ENCODE measurements around the gene VNN1. TPM values are rescaled to one million over a fixed set of nuclear protein-coding genes. Genes with fewer than 3 reads are reported as not detected.
A peak's percentile ranks its signal among the peaks of the same experiment; 100 is the strongest.

Gene VNN1, protein sequence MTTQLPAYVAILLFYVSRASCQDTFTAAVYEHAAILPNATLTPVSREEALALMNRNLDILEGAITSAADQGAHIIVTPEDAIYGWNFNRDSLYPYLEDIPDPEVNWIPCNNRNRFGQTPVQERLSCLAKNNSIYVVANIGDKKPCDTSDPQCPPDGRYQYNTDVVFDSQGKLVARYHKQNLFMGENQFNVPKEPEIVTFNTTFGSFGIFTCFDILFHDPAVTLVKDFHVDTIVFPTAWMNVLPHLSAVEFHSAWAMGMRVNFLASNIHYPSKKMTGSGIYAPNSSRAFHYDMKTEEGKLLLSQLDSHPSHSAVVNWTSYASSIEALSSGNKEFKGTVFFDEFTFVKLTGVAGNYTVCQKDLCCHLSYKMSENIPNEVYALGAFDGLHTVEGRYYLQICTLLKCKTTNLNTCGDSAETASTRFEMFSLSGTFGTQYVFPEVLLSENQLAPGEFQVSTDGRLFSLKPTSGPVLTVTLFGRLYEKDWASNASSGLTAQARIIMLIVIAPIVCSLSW
- 0.20 TPM in 1 of 2 replicates, not detected in the other for total RNA-seq (2014; rRNA removed; shearing (Covaris generic))

DNA sequence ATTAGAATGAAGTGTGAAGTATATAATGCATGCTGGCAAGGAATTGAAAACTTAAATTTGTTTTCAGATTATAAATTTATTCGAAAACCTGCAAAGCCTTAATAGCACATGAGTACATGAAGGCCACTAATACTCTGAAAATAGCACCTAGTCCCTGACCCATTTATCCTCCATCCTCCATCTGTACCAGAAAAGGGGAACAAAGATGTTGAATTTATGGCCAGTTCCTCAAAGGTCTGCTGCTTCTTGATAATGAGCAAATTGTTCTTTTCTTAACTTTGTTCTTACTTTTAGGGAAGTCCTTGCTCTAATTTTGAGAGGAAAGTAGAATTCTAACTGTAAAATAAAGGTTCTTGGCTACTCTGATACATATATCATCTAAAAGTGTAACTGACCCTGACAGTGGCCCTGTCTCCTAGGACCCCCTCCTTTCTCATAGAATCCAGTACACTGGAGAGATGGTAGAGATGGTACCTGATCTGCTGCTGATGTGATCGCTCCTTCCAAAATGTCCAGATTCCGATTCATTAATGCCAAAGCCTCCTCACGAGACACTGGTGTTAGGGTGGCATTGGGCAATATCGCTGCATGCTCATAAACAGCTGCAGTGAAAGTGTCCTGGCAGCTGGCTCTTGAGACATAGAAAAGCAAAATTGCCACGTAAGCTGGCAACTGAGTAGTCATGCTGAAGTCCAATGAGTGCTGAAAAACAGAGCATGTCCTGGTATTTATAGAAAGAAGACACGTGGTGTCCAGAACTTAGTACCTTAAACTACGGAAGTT lies at the start of gene VNN1:
VNN1 (minus strand) TSS at position 704 of the 783 bp plus-strand sequence; CDS start at position 684, 20 bp downstream.
- no peak for DNase-seq (ENCODE audit: low read depth)

DNA sequence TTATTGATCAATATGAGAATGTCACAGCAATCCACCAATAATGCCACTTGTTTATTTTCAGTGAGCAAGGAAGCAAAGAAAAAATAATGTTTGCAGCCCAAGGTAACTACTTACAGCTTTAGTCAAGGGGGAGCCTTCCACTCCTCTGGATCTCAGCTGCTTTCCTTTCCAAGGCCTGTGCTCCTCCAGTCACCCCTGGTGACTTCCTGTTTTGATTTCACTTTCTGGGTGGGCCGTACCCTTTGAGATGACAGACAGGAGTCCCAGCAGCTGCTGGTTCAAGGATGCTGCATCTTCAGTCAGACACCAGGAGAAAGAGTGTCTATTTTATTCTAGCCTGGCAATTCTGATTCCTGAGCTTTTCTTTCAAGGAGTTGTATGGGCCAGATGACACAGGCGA lies 49.4 kb upstream of the VNN1 start:
- peak; percentile 25 for DNase-seq (ENCODE audit: low read depth)

DNA sequence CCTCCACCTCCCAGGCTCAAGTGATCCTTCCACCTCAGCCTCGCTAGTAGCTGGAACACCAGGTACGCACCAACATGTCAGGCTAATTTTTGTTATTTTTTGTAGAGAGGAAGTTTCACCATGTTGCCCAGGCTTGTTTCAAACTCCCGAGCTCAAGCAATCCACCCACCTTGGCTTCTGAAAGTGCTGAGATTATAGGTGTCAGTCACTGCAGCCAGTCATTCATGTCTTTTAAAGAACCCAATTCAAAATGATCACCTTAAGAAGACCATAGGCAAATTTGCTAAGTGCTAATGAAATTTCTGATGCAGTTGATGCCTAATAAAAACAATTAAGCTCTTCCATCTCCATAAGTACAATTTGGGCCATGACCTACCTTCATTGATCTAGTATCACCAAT lies 46.4 kb upstream of the VNN1 start:
- no peak for DNase-seq (ENCODE audit: low read depth)

DNA sequence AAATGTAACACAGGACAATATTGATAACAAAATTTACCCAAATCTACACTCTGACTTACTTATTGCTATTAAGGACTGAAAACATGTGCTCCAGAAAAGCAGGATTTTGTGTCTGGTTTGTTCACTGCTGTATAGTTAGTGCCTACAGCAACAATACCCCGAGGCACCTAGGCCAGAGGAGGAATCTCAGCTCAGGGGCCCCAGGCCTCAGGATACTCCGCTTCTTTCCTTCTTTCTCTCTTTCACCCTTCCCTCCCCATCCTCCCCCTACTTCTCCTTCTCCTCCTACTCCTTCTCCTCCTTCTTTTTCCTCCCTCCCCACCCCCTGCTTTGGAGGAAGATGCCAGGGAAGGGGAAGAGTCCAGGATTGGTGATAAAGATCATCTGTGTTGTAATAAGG lies 44.8 kb upstream of the VNN1 start:
- DNase-seq (ENCODE audit: low read depth) = no peak

DNA sequence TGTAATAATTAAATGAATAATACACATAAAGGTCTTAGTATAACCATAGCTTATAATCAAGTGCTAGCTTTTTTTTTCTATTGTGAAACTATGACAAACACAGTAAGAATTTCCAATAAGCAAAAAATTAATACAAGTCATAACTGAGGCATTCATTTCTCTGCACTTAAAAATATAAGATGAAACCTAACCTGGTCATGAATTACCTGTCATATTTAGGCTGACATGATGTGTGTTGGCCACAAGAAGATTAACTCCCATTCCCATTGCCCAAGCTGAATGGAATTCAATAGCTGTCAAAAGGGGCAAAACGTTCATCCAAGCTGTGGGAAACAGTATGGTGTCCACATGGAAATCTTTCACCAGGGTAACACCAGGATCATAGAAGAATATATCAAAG lies 38.4 kb upstream of the VNN1 start:
- no peak for DNase-seq (ENCODE audit: low read depth)

DNA sequence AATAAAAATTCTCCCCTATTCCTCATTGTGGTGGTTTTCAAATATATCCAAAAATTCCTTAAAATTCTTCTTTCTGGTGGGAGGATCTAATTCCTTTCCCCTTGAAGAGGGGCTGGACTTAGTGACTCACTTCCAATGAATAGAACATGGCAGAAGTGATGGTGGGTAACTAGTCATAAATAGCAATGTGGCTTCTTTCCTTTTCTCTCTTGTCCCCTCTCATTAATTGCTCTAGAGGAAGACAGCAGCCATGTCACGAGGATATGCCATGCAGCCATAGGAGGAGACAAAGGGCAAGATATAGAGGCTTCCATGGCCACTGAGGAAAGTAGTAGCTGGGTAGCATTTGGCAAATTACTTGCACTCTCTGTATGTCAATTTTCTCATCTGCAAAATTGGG lies 38.0 kb upstream of the VNN1 start:
- DNase-seq (ENCODE audit: low read depth) = no peak

DNA sequence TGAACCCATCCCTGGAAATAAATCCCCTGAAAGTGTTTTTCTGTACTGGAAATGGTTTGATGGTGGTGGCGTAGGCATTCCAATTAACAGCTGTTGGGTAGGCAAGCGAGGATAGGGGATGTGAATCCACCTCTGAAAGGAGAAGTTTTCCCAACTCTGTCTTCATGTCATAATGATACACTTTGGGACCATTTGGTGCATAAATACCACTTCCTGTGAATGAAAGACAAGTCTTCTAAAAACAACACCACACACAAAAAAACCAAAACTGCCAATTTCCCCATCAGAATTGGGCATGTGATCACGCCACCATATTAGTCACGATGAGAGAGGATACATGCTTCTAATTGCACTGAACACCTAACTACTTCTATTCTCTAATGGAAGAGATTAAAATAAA lies 37.5 kb upstream of the VNN1 start:
- DNase-seq (ENCODE audit: low read depth) = no peak

DNA sequence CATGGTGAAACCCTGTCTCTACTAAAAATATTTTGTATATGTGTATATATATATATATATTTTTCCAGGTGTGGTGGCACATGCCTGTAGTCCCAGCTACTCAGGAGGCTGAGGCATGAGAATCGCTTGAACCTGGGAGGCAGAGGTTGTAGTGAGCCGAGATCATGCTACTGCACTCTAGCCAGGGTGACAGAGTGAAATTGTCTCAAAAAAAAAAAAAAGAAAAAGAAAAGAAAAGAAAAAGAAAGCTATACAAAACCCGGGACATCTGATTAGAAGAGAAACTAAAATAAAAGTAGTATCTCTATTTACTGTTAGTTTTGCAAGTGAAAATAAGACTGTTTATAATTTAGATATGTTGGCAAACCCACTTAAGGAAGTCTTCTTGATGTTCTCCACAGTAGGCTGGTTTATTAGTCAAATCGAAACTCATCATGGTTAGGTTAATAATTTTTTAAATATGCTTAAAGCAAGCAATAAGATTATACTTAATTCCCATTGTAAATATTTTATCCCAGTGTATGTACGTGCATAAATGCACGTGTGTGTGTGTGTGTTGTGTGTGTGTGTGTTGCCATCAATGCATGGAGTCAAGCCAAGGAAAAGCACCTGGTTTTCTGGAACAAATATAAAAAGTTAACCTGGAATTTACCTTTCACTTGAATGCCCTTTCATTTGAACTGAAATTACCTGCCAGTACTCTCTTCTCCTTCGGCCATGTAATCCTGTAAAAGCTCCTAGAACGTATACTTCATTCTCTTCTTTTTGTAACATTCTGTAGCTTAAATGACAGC lies 36.8 kb upstream of the VNN1 start:
- no peak for DNase-seq (ENCODE audit: low read depth)

DNA sequence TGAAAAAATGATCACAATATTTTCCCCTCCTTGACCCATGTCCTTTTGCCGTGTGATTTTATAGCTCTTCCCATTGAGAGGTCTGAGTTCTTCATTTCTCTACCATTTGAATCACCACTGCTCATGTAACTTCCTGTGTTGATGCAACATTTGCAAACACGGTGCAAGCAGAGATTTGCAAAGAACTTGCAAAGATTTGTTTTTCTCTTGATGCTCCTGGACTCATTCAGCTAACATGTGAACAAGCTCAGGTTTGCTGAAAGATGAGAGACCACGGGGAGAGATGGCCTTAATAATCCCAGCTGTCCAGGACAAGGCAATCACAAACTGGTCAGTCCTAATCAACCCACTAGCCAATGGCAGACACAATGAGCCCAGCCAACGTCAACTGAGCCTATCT lies 35.3 kb upstream of the VNN1 start:
- no peak for DNase-seq (ENCODE audit: low read depth)

DNA sequence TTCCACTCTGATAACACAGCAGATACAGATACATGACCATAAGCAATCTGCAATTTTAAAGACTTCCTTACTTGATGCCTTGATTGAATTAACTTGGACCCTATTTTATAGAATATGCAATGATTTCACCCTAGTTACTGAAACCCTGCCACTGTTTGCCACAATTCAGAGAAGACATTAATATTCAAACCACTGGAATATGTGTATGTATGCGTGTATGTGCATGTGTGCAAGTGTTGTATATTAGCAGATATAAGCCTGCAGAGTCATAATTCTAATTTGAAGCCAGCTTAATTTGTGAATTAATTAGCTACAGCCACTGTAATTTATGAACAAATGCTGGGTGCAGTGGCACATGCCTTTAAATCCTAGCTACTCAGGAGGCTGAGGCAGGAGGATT lies 34.6 kb upstream of the VNN1 start:
- DNase-seq (ENCODE audit: low read depth) = no peak

DNA sequence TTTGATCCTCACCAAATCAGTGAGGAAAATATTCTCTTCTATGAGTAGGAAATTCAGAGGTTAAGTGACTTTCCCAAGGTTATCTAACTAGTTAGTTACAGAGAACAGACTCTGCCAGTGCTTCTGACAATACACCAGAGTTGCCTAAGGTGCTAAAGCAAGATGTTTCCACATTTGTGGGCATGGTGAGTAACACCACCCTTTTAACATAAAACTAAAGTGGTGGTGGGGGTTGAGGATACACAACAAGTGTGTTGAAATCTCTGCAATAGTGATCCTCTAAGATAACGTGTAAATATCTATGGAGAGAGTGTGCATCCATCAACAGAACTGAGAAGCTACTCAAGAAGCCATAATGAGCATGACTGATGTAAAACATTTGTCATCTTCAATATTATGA lies 32.2 kb upstream of the VNN1 start:
- DNase-seq (ENCODE audit: low read depth) = no peak

DNA sequence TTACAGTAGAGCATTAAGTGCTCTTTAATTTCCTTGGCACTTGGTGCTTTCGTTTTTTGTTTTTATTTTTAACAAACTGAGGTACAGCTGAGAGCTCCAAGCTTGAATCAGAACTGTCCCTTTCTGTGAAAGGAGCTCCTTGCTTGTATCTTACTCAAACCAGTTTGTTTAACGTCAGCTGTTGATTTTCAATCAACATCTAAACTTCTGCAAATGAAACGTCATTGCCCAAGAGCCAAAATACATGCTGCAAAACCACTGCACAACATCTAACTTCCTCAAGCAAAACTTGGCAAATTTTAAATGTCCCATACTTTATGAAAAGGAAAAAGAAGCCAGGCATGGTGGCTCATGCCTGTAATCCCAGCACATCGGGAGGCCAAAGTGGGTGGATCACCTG lies 28.6 kb upstream of the VNN1 start:
- DNase-seq (ENCODE audit: low read depth) = no peak

DNA sequence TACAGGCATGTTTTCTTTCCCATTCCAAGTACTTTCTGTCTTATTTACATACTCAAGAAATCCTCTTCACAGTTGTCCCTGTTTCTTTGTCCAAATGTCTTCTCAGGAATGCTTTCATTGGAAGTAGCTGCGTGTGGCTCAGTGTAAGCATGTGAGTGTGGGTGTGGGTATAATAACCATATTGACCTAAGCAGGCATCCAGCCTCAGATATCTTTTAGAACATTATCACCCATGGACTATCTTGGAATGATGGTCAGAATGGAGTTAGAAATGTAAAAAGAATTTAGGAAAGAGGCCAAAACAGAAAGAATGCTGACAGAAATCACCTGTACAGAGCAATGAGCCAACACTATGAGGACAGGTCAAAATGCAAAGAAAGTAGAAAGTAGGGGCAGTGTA lies 27.4 kb upstream of the VNN1 start:
- no peak for DNase-seq (ENCODE audit: low read depth)

DNA sequence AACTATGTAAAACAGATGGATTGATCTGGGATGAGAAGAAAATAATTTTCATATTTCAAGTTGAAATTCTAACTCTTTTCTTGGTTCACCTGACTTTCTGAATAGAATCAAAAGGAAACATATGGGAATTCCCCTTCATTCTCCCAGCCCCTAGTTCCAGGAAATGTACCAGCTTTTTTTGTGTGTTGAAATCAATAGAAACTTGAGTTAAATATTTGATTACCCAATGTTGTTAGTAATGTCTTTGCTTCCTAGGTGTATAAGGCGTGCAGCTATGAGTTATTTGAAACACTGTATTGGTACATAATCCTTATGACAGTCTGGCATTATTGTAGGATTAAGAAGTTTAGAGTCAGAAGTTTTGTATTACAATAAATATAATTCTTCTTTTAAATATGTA lies 22.4 kb upstream of the VNN1 start:
- no peak for DNase-seq (ENCODE audit: low read depth)

DNA sequence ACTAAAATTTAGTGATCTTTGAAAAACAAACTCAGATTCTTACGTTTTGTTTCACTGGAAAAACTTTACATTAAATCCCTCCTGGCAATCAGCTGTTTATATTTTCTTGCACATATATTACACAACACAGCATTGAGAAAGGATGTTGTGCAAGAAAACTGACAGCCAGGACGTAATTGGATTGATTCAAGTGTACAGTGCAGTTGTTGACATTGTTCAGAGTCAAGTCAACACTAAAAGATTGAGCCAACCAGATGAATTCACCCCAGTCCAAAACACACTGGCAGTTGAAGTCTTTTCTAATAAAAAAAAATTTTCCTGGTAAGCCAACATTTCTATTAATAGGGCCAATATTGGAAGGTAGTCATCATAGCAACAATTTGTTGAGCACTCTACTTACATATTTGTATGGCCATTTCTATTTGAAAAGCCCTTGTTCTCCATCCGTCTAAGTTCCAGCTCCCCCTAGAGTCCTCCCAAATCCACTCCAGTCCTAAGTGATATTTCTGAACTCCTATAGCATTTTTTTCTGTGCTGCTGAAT lies 20.9 kb upstream of the VNN1 start:
- peak; percentile 18 for DNase-seq (ENCODE audit: low read depth)

DNA sequence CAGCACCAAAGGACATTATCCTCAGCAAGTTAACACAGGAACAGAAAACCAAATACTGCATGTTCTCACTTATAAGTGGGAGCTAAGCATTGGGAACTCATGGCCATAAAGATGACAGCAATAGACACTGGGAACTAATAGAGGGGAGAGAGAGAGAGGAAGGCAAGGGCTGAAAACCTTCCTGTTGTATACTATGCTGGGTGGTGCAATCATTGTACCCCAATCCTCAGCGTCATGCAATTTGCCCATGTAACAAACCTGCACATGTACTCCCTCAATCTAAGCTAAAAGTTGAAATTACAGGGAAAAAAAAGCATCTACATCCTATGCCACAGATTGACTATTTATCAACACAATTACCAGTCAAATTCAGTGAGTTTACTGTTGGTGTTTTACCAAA lies 20.0 kb upstream of the VNN1 start:
- no peak for DNase-seq (ENCODE audit: low read depth)

DNA sequence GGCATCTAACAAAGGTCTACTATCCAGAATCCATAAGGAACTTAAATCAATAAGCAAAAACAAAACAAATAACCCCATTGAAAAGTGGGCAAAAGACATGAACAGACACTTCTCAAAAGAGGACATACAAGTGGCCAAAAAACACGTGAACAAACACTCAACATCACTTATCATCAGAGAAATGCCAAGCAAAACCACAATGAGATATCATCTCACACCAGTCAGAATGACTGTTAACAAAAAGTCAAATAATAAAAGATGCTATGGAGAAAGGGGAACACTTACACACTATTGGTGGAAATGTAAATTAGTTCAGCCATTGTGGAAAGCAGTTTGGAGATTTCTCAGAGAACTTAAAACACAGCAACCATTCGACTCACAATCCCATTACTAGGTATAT lies 19.4 kb upstream of the VNN1 start:
- DNase-seq (ENCODE audit: low read depth) = peak; percentile 39

DNA sequence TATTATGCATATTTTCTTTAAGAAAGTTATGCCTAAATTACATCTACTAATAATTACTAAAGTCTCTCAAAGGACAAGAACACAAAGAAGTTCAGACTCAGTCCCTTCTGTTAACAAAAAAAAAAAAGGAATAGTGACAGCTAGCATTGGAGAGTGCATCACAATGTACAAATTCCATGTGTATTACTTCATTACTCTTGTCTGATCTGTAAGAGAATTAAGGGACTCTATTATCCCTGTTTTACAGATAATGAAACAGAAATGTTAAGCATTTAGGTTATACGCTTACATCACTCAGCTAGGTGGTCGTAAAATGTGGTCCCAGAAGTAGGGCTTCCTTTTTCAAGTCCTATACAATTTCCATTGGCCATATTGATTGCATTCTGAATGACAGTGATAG lies 17.2 kb upstream of the VNN1 start:
- peak; percentile 11 for DNase-seq (ENCODE audit: low read depth)

DNA sequence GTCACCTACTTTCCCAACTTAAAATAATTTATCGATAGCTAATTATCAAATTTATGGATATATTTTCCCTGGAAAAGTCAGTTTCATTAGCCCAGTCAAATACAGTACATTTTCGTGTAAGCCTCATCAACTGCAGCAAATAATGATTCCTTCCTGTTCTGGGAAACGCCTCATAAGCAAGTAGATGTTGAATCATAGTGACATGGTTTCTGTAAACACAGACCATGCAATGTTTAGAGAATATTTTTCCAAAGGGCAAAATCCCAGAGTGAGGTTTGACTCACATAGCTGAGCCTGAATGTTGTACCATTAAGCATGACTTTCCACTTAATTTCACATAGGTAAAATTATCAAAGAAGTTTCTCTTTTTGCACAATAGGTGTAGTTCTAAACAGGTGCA lies 16.7 kb upstream of the VNN1 start:
- peak; percentile 85 for DNase-seq (ENCODE audit: low read depth)

DNA sequence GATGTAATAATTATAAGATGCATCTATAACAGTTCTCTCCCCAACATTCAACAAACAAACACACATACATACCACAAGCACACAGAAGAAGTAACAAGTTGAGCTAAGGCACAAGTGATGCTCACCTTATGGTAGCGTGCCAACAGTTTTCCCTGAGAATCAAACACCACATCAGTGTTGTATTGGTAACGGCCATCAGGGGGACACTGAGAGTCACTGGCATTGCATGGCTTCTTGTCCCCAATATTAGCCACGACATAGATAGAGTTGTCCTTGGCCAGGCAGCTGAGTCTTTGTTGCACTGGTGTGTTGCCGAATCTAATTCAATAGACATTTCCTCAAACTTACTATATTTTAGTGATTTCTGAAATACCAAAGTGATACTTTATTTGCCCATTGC lies 14.8 kb upstream of the VNN1 start:
- DNase-seq (ENCODE audit: low read depth) = peak; percentile 15

DNA sequence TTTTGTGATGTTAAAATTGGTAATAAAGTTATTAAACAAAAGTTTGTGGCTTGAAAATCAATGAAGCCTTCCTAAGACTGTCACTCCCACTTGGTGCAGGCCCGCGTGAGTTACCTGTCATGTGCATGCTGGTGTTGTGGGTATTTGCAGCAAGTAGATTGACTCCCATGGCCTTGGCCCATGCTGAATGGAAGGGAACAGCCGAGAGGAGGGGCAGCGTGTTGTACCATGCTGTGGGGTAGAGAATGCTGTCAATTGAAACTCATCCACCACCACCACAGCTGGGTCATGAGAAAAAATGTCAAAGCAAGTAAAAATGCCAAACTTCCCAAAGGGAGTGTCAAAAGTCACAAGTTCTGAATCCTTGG lies 12.7 kb upstream of the VNN1 start:
- DNase-seq (ENCODE audit: low read depth) = no peak

Data from M059J (cell line).